Fibroblast of skin of back (primary cell): Measurements from ENCODE around the gene P4HTM.
"Not testable (repeated sequence)": the region's sequence is repeated elsewhere in the genome, so short reads cannot be mapped to it uniquely, and the experiment has no call there.

Source experiments
- DNase-seq: peaks from one replicate; pipeline ENCODE4 v3.0.0-alpha.2; 2013

P4HTM gene

GRCh38 chr3:48985831-48986376 is 4.1 kb upstream of the P4HTM start:
- DNase-seq: no peak

DNA sequence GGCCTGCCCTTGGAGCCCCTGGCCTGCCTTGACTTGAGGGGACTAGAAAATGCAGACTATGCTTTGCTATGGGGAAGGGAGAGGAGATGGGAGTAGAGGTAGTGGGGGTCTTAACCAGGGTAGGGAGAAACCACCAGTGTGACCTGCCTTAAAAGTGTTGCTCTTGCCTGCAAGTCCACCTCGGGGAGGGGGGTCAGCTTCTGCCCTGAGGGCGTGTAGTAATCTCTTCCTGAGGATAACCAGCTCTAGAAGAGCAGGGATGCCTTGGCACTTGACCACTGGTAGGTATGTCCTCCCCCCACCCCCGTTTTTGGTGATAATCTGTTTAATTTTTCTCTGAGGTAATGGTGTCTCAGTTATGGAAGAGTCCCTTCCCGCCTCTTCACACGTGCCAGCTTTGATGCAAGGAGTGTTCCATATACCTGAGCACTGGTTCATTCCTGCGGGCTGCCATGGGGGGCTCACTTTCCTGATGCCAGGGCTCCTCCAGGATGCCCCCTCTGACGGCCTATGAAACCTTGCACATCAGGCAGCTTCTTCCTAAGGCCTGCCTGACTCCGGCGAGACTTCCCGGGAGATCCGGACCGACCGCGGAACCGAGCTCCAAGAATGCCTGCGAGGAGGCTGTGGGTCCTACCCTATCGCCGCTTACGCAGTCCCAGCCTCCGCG is 780 bp upstream of the P4HTM start:
- DNase-seq: no peak

GRCh38 chr3:48990636-48991469 is 812 bp downstream of the P4HTM start:
- DNase-seq: peak; percentile 18

DNA sequence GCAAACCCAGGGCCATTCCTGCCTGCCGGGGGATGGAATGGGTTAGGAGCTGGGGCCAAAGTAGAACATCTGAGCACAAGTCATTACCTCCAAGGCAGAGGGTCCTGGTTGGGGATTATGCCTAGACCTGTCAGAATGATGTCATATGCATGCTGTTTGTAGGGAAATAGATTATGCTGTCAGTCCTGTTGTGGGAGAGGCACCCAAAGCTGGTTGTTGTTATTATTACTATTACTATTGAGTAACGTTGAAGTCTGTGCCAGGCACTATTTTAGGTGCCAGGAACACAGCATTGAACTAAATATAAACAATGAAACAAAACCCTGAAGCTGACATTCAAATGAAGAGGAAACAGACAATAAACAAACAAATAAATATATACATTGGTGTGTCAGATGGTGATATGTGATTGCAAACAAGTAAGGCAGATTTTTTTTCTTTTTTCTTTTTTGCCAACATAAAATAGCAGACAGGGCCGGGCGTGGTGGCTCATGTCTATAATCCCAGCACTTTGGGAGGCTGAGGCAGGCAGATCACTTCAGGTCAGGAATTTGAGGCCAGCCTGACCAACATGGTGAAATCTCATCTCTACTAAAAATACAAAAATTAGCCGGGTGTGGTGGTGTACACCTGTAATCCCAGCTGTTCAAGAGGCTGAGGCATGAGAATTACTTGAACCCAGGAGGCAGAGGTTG is 2.0 kb downstream of the P4HTM start:
- DNase-seq: no peak

- DNase-seq: no peak
Measured at GRCh38 chr3:48993834-48994233, 3.8 kb downstream of the P4HTM start.

DNA sequence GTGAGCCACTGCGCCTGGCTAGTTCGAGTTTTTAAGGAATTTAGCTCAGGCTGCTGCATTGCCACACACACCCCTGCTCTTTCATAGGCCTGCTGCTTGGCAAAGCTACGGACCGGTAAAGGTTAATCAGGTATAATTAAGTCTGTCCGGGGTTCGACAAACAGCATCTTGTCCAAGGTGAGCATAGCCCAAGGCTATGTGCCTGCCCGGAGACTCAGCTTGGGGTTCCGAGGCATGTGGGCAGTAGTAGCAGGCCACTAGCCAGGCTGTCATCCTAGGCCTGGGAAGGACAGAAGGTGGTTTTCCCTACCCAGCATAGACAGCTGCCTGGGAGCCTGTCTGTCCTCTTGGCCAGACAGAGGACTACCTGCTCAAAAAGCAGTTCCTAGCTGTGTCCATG is 6.6 kb downstream of the P4HTM start:
- DNase-seq: no peak

DNA sequence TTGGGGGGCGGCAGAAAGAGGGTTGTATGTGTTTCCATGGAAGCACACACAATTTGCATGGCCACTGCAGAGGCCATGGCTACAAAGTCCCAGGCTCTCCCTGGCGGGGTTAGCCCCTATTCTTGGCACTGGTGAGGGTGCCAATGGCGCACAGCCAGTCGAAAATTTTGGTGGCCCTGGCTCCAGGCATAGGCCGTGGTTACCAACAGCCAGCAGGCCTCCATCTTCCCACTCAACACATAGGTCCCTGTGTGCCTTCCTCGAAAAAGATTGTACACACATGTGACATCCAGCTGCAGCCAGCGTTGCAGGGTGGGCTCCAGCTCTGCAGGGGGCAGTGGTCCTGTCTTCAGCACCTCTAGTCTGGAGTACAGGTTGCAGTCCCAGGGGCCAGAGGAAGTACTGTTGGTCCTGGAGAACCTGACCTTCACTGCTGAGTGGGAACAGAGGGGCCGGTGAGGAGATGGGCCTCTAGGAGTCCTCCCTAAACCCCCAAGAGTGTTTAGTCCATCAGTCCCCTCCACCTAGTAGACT is 7.1 kb downstream of the P4HTM start:
- DNase-seq: no peak

DNA sequence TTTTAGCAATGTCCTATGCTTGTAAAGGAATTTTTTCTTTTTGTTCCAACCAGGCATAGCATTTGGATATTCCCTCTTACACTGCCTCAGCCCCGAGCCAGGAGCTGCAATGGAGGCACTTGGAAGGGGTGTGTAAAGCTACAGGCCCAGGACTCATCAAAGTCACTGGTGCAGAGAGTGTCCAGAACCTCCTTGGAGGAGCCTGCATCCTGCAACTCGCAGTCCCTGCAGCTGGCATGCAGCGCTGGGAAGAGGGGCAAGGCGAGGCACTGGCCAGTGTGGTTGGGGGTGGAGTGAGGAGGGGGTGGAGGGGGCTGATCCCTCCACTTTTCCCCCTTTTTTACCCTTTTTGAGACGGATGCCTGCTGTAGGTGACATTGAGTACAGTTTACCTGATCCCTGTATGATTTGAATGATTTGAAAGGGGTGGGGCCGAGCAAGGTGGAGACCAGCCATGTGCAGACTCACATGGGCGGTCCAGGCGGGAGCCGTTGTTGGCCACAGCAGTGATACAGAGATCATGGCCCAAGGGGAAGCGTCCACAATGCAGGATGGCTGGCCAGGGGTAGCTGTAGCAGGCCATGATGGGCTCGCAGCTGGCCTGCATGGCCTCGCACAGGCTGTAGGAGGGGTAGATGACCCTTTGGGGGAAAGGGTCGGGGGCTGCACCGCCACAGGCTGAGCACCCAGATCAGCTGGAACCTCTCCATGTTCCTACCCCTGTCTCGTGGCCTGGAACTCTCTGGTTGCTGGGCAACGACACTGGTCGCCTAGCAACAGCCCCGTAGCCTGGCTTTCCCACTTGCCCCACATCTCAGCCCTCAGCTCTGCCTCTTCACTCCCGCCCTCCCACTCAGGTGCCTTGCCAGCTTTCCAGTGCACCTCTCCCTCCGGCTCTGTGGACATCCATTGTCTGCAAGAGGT is 7.9 kb downstream of the P4HTM start:
- DNase-seq: no peak

DNA sequence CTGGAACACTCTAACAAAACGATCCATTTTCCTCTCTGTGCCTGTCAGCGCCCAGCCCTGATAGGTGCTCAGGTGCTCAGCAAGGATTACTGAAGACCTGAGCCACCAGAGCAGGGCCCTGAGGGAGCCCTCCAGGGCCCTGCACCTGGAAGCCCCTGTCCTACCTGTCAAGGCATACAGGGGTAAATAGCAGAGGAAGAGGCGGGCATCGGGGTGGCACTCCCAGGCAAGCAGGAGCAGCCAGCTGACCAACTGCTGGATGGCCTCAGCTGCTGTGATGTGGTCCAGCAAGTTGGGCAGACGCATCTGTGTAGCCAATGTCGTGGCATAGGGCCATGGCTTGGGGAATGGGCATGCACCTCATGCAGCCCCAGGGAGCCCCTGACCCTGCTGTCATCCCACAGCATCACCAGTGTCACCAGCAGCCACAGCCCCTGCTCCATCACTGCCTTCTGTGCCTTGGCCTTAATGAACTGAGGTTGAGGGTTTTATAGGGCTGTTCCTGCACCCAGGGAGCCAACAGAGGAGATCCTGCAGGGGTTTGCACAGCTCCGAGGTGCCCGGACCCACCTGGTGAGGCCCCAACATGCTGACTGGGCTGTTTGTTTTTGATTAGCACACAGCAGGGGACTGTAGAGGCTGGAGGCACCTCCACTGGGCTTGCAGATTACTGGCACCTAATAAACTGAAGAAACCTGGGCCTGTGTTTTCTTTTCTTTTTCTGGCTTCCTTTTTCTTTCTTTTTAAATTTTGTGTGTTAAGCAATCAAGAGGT is 9.2 kb downstream of the P4HTM start:
- no peak for DNase-seq

GRCh38 chr3:49001155-49001554 is 11.1 kb downstream of the P4HTM start:
- no peak for DNase-seq

GRCh38 chr3:49004352-49005302 is 14.6 kb downstream of the P4HTM start:
- DNase-seq: no peak

GRCh38 chr3:49005303-49005680 is 15.3 kb downstream of the P4HTM start:
- DNase-seq: no peak

- DNase-seq: no peak
Measured at GRCh38 chr3:49005998-49006397, 16.0 kb downstream of the P4HTM start.

- no peak for DNase-seq
Measured at GRCh38 chr3:49006408-49007067, 16.5 kb downstream of the P4HTM start.

- DNase-seq: peak; percentile 97
Measured at GRCh38 chr3:49007068-49007770, 17.2 kb downstream of the P4HTM start, which contains the start of gene WDR6. WDR6 (plus strand) TSS chr3:49007391; CDS start chr3:49007432, 41 bp downstream.

GRCh38 chr3:49007771-49008528 is 17.9 kb downstream of the P4HTM start:
- DNase-seq: peak; percentile 91

DNA sequence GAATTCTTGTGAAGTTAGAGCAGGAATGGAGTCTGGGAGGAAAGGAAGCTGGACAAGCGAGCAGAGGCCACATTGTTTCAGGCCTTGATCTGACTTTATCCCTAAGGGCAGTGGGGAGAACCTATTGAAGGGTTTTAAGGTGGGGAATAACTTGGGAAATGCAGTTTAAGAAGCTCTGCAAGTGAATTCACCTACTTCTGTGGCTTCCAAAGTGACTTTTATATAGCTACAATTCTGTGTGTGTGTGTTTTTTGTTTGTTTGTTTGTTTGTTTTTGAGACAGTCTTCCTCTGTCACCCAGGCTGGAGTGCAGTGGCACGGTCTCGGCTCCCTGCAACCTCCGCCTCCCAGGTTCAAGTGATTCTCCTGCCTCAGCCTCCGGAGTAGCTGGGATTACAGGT is 18.6 kb downstream of the P4HTM start:
- not testable (repeated sequence) for DNase-seq

DNA sequence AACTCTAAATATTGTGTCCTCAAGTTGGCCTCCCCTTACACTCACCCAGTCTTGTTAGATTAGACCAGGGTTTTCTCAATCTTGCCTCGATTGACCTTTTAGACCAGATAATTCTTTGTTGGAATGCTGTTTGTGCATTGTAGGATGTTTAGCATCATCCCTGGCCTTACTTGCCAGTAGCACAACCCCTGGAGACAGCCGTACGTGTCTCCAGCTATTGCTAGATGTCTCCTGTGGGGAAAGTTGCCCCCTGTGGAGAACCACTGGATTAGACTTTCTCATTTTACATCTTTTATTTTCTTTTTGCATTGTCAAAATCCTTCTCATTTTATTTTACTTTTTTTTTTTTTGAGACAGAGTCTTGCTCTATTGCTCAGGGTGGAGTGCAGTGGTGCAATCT is 19.4 kb downstream of the P4HTM start:
- DNase-seq: peak; percentile 51
